HG03097 (cell line): Measurements from ENCODE around the gene NOSIP.

Experiments used
- ATAC-seq: cut with Tn5 transposase; IDR thresholded peaks from one replicate; pipeline ENCODE4 v1.9.1; 2021; ENCODE audit not compliant: unreplicated experiment, low FRiP score

NOSIP gene

DNA sequence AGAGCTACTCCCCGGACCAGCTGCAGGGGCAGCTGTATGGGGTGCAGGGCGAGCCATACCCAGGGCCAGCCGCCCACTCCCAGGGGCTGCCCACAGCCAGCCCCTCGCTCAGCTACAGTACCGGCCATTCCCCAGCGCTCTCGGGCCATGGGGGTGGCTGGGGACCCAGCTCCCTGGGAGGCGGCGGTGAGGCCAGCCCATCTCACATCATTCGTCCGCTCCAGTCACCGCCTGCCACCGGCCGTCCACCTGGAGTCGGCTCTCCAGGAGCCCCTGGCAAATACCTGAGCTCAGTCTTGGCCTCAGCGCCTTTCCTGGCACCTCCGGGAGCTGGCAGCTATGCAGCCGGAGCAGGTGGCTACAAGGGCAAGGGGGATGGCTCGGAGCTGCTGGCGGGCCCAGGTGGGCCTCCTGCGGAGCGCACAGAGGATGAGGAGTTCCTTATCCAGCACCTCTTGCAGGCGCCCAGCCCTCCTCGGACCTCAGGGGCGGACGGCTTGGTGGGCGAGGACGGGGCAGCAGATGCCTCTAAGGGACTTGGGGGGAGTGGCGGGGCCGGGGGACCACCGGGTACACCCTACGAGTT, 15.6 kb upstream of the NOSIP start:
- ATAC-seq: no peak

- no peak for ATAC-seq
Measured at GRCh38 chr19:49594993-49595818, 14.8 kb upstream of the NOSIP start.

GRCh38 chr19:49594157-49594992, 14.0 kb upstream of the NOSIP start:
- ATAC-seq: no peak

DNA sequence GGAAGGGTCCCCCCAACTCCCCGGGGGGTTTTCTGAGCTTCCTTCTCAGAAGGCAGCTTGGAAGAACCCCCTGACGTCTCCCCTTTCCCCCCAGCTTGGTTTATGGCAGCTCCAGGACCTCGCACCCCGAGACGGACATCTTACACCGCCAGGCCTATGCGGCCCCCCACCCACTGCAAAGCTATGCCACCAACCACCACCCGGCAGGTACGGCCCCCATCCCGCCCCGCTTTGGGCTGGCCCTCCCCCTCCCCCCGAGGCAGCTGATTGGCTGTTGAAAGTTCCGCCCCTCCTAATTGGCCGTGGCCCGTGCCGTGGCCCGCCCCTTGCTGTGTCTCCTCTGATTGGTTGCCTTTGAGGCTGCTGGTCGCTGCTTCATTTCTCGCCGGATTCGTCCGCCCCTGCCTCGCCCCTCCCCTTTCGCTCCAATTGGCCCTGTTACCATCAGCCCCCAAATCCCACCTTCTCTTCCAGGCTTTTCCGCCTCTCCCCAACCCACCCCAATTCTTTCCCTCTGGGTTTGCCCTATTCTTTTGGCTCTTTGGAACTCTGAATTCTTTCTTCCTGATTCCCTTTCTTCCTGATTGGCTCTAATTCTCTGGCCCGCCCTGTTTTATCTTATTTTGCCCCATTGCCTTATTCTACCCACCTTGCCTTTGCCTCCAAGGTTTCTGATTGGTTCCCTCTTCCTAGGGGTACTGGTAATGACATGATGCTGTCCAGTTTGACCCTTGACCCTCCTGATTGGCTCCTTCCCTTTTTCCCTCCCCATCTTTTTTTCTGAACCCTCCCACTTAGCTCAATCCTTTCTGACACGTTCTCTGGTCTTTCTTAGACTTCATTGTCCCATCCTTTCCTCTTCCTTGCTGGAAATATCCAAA, 13.1 kb upstream of the NOSIP start:
- ATAC-seq: peak; percentile 37

- no peak for ATAC-seq
Measured at GRCh38 chr19:49592486-49593232, 12.3 kb upstream of the NOSIP start.

GRCh38 chr19:49591731-49592485, 11.6 kb upstream of the NOSIP start:
- no peak for ATAC-seq

GRCh38 chr19:49590971-49591730, 10.8 kb upstream of the NOSIP start, which contains the start of gene PRR12:
Gene PRR12, plus strand, starts transcription at chr19:49591182. Its CDS starts 473 bp downstream, at chr19:49591655.
- ATAC-seq: no peak

- peak; percentile 68 for ATAC-seq
Measured at GRCh38 chr19:49590071-49590970, 10.0 kb upstream of the NOSIP start.

DNA sequence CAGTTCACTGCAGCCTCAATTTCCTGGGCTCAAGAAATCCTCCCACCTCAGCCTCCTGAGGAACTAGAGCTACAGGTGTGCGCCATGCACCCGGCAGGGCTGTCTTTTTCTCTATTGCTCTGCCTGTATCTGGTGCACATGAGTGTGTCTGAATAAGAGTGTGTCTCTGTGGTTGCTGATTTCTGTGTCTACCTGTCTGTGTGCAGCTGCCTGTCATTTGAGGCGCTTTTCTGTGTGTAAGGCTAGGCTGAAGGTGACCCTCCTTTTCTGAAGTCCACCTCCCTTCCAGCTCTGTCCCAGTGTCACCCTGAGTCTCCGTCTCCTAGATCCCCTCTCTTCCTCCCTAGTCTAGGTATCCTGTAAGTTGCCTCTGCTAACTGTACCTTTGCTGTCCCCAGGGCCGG, 9.1 kb upstream of the NOSIP start:
- ATAC-seq: no peak

GRCh38 chr19:49588365-49589122, 8.2 kb upstream of the NOSIP start:
- ATAC-seq: no peak

DNA sequence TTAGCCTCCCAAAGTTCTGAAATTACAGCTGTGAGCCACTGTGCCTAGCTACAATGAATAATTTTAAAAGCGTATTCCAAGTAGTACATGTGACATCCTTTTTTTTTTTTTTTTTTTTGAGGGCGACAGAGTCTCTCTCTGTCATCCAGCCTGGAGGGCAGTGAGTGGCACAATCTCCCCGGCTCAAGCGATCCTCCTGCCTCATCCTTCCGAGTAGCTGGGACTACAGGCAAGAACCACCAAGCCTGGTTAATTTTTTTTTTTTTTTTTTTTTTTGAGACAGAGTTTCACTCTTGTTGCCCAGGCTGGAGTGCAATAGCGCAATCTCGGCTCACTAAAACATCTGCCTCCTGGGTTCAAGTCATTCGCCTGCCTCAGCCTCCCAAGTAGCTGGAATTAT, 6.9 kb upstream of the NOSIP start:
- no peak for ATAC-seq

- no peak for ATAC-seq
Measured at GRCh38 chr19:49585023-49585422, 4.7 kb upstream of the NOSIP start.

DNA sequence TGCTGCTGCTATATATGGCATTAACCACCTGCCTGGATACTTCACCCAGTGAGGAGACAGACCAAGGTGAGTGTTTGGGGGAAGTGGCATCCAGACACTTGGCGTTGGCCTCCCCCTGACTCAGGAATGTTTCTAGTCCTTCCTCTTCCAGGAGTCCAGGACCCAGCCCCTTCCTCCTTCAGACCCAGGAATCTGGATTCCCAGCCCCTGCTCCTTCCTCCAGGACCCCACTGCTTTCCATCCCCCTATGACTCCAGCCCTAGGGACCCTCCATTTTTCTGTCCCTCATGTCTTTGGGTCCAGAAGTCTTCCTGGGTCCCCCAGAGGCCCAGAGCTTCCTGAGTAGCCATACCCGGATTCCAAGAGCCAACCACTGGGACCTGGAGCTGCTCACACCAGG, 2.9 kb upstream of the NOSIP start:
- no peak for ATAC-seq

DNA sequence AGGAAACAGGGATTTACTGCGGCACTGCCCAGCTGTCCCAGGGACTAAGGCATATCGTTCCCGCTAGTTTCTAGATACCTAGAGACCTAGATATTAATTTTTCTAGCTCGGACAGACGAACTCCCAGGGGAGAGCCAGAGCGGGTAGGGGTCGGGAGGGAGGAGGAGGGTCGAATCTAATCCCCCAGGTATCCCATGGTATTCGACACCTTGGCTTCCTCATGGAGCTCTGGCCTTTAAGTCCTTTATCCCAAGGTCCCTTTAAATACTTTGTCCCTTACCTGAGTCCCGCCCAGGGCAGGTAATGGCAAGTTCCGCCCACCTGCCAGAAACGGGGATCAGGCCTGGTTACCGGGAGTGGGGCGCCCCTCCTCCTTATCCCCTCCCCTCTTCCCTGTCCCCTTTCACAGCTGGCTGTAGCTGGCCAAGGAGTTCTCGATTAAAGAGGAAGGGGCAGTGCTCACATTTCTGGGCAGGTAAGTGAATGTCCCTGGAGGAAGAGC, 702 bp upstream of the NOSIP start, which contains the start of gene PRRG2:
PRRG2 (plus strand) TSS at position 310 of the 502 bp plus-strand sequence. CDS start 1,904 bp downstream, outside the sequence.
- ATAC-seq: no peak

DNA sequence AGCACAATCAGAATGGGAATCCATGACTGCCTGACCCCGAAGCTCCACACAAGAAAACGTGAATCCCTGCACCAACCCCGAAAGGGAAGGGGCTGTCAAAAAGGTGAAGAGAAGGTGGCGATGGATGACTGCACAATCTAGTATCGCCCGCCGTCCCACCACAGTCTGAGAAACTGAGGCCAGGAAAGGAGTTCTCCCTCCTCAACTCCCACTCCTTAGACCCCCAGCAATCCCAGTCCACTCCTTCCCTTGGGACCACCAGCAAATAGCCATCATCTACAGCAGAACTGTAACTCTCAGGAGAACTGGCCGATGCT, 451 bp downstream of the NOSIP start:
- ATAC-seq: no peak

DNA sequence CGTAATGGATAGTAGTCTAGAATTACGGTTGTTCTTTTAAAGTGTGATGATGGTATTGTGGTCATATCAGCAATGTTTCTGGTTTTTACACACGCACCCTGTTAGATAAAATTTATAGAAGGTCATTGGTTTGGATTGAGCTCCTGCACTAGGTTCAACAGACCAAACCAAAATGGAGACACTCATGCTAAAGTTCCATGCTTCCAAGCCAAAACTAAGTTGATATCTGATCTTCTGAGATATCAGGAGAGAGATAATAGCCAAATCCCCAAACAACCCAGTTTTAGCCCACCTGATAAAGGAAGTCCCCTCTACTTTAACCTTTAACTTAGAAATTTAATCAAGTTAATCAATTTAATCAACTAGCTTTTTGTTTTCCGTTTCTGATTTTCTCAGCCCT, 1.2 kb downstream of the NOSIP start:
- ATAC-seq: no peak
